ENCODE measurements around the gene PPM1L.

Gene PPM1L

DNA sequence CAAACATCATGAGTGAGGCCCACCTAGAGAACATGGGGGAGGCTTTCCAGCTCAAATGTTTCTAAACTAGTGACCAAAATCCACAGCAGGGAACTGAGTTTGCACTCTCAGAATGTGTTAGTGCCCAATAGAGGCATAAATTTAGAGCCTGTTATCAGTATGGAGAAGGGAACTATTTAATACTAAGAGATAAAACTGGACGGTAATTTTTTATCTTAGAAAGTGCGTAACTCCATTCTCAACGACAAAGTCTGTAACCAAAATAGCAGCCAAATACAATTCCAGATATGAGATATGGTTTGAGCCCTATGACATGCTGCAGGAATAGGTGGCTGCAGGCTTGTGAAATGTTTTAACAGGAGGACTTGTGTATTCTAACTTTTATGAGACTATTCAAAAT lies 345.6 kb downstream of the PPM1L start:
- no peak for DNase-seq (ENCODE audit: low read depth)

DNA sequence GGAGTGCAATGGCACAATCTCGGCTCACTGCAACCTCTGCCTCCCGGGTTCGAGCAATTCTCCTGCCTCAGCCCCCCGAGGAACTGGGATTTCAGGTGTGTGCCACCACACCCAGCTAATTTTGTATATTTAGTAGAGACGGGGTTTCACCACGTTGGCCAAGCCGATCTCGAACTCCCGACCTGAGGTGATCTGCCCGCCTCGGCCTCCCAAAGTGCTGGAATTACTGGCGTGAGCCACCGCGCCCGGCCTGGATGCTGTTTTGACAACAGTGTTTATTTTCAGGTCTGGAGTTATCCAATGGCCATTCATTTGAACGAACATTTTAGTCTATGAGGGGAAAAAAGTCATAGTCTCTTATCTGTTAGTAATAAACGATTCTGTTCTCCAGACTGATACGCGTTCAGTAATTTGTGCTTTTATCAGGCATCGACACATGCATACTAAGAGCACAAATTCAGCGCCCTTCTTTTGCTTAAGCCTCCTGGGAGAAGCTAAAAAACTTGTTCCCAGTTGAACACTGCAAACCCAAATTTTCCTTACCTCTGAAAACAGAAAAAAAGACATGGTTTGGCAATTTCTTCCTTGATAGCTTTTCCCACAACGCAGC lies 347.9 kb downstream of the PPM1L start:
- DNase-seq (ENCODE audit: low read depth), result no peak

DNA sequence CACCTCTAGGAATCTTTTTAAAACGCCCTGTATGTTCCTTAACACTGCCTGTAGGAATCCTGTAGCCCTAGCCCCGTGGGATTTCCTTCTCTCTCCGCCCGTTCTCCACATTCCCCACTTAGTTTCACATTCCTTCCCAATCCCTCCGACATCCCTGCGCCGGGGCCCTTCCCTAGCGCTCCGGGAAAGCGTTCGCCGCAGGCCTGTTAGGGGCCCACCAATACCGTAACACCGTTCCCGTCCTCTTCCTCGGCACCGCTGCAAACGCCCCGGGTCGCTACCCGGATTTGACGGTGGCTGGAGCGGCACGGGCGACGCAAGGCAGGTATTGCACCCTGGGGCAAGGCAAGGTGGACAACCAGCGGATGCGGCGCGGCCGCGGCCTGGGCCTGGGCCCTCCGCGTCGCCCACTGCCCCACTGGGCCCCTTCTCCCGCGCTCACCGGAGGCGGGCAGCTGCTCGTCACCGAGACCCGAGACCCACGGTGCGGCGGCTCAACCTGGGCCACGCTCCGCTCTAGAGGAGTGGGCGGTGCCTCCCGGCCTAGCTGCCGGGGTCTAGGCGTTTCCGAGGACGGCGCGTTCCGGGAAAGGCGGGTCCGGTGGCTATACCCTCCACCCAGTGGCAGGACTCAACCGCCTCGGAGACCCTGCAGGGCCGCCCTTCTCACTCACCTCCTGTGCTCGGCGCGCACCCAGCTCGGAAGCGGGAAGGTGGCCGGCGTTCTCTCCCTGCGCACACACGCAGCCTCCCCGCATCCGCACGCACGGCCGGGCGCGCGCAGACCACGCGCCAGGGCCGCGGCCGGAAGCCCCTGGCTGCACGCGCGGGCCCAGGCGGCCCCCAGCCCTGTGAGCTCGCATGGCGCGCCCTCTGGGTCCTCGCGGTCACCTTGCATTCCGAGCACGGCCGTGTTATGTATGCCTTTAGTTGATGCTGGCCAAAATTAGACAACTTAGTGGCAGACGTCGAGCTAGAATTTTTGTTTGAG lies 348.8 kb downstream of the PPM1L start, which contains the start of gene B3GALNT1:
B3GALNT1 (minus strand) TSS at position 789 of the 991 bp plus-strand sequence. CDS start 18,595 bp downstream, outside the sequence.
- no peak for DNase-seq (ENCODE audit: low read depth)

DNA sequence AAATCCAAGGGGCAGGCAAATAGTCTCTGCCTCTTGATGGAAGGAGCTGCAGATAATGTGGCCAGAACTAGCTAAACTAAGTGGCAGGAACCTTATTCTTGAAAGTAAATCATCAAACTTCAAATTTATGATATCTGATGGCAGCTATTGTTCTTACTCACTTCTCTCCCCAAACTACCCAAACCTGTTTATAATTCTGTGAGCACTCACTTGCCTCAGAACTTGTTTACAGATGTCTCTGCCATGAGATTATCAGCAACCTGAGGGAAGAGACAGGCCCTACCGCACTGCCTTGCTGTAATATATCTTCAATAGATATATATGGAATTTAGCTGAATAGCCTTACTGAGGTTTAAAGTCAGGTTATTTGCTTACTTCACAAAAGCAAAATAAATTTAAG lies 351.3 kb downstream of the PPM1L start:
- DNase-seq (ENCODE audit: low read depth), result no peak

DNA sequence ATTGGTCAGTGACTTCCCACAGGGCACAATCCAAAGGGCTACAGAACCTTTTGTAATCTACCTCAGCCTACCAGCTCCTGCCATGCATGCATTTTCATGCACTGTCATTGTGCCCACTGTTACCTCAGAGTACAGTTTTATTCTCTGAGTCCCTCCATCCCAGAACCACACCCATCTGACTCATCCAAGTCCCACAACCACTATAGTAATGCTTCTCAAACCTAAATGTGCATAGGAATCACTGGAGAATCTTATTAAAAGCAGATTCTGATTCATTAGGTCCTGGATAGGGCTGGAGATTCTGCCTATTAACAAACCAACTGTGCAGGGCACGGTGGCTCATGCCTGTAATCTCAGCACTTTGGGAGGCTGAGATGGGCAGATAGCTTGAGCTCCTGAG lies 352.8 kb downstream of the PPM1L start:
- no peak for DNase-seq (ENCODE audit: low read depth)

DNA sequence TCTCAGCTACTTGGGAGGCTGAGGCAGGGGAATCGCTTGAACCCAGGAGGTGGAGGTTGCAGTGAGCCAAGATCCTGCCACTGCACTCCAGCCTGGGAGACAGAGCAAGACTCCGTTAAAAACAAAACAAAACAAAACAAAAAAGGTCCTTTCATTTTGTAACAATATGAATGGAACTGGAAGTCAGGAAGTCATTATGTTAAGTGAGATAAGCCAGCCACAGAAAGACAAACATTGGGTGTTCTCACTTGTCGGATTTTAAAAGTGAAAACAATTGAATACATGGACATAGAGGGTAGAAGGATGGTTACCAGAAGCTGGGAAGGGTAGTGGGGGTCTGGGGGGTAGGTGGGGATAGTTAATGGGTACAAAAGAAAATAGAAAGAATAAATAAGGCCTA lies 361.6 kb downstream of the PPM1L start:
- no peak for DNase-seq (ENCODE audit: low read depth)

GRCh38 chr3:161126495-161126894 lies 370.5 kb downstream of the PPM1L start:
- no peak for DNase-seq (ENCODE audit: low read depth)

Data from activated gamma-delta T cell treated with anti-CD3 and anti-CD28 coated beads, Interleukin-2, amount 50 U/mL, for 16 hours (primary cell).